Stomach (tissue), 9 donors: ENCODE data around the gene TP53I13. TPM values are rescaled to one million over a fixed set of nuclear protein-coding genes. Genes with fewer than 3 reads are reported as not detected.

Experiments
- DNase-seq, 2 donors: peaks; one replicate each; pipeline versions ENCODE4 v3.0.0 to v3.0.0-alpha.2; 2013 to 2019
- H3K27ac ChIP-seq, 5 donors: fragments of 200-600 bp in 4 of 5; sonication (generic) in 4 of 5; one replicate each; pipeline ENCODE4 v1.5.1; 2013 to 2019; ENCODE audit warnings: mild to moderate bottlenecking in 1 of 5, moderate library complexity in 1 of 5
- H3K27me3 ChIP-seq, 3 donors: fragments of 200-600 bp; sonication (generic); one replicate each; pipeline ENCODE4 v1.5.1; 2017 to 2019; ENCODE audit warnings: mixed run types in 1 of 3
- H3K36me3 ChIP-seq, 4 donors: fragments of 200-600 bp; sonication (generic); 1 replicate in 3 of 4; 2 replicates in 1 of 4; pipeline ENCODE4 v1.5.1; 2016 to 2019
- H3K4me1 ChIP-seq, 4 donors: fragments of 200-600 bp; sonication (generic); one replicate each; pipeline ENCODE4 v1.5.1; 2016 to 2019
- H3K4me3 ChIP-seq, 4 donors: fragments of 200-600 bp; sonication (generic) in 3 of 4; one replicate each; pipeline ENCODE4 v1.5.1; 2016 to 2019; ENCODE audit warnings: mild to moderate bottlenecking in 1 of 4
- H3K9me3 ChIP-seq, 4 donors: fragments of 200-600 bp; sonication (generic); one replicate each; pipeline ENCODE4 v1.5.1; 2016 to 2019
- EP300 ChIP-seq: sonication (generic); formaldehyde crosslinking; IDR thresholded peaks from one replicate; pipeline ENCODE4 v1.6.1; 2017; ENCODE audit warnings: antibody characterized with exemption
- POLR2A ChIP-seq, 4 donors: fragments of 450-650 bp; IDR thresholded peaks; one replicate each; pipeline ENCODE4 v1.6.1; 2016; ENCODE audit warnings: antibody characterized with exemption in 4 of 4, control low read depth in 2 of 4, mild to moderate bottlenecking in 1 of 4, moderate library complexity in 1 of 4
- POLR2AphosphoS5 ChIP-seq, 3 donors: sonication (generic); formaldehyde crosslinking; IDR thresholded peaks; one replicate each; pipeline ENCODE4 v1.6.1; 2016; ENCODE audit warnings: antibody characterized with exemption in 3 of 3
- WGBS, 5 donors: extraction: QIAGEN DNeasy Blood & Tissue Kit in 3 of 5; methylation state at CpG; one replicate each; pipeline versions ENCODE4 v1.1.5 to v1.1.7; 2013 to 2018; 5-methylcytosine and 5-hydroxymethylcytosine counted together
- intact Hi-C: fragments of 100-400 bp; cut with DNase I; formaldehyde crosslinking; loops from one replicate; pipeline ENCODE4 v1.15.1; 2023; ENCODE audit warnings: low total_unique reads
- polyA plus RNA-seq, 3 donors: library from polyadenylated mRNA; stranded (reverse); fragments of 200-250 nt; gene quantifications; one replicate each; pipeline ENCODE4 v1.2.3, GENCODE V29; 2013
- total RNA-seq, 5 donors: library from RNA; depleted of rRNA; stranded (reverse); fragments of >200 nt; gene quantifications; one replicate each; pipeline versions ENCODE4 v1.1.0 to v1.2.3, GENCODE V29; 2014 to 2016
- TF ChIP-seq, protein P1 (sequence below), 7 experiments: fragments of 450-650 bp in 4 of 7; fragments of 200-600 bp in 3 of 7; sonication (generic) in 3 of 7; IDR thresholded peaks; one replicate each; pipeline ENCODE4 v1.5.1; 2016 to 2019; ENCODE audit warnings: antibody characterized with exemption in 7 of 7, control low read depth in 2 of 7, mild to moderate bottlenecking in 1 of 7
- donor health status: healthy with polysubstance abuse.
- donor health status: Bipolar disorder and iron deficiency.
- donor health status: healthy.

The TP53I13 gene
- total and polyA plus RNA-seq, 8 donors: 27.7 to 299 (median 64.1) TPM

- DNase-seq: peak; percentile 73 to 86
- Histone ChIP-seq H3K27me3 (no peaks in the 10 kb centered on the region), H3K4me1 (peaks cover 34 to 76% (median 71%) of the 10 kb centered on the region in 4 donors), H3K4me3 (peak overlapping the region; percentile 47 to 89 (median 60)), H3K9me3 (no peaks in the 10 kb centered on the region), H3K27ac (peak overlapping the region; percentile 87 to 94 (median 91)), H3K36me3 (peaks cover 0 to 8% (median 6%) of the 10 kb centered on the region in 4 donors)
- intact Hi-C loops: no loop called here
- TF ChIP-seq, protein P1, sequence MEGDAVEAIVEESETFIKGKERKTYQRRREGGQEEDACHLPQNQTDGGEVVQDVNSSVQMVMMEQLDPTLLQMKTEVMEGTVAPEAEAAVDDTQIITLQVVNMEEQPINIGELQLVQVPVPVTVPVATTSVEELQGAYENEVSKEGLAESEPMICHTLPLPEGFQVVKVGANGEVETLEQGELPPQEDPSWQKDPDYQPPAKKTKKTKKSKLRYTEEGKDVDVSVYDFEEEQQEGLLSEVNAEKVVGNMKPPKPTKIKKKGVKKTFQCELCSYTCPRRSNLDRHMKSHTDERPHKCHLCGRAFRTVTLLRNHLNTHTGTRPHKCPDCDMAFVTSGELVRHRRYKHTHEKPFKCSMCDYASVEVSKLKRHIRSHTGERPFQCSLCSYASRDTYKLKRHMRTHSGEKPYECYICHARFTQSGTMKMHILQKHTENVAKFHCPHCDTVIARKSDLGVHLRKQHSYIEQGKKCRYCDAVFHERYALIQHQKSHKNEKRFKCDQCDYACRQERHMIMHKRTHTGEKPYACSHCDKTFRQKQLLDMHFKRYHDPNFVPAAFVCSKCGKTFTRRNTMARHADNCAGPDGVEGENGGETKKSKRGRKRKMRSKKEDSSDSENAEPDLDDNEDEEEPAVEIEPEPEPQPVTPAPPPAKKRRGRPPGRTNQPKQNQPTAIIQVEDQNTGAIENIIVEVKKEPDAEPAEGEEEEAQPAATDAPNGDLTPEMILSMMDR (IDR thresholded peaks at IDR 0.05): peak in 4 of 7 experiments; percentile 12 to 44 (median 30)
- no peak for TF ChIP-seq POLR2A (IDR thresholded peaks at IDR 0.05)
- WGBS, 5 donors: 0 to 1% (median 0%) methylated on average over 20 to 63 of the region's 63 CpGs
These were observed 759 bp upstream of the TP53I13 start for GRCh38 chr17:29567554-29568330.

DNA sequence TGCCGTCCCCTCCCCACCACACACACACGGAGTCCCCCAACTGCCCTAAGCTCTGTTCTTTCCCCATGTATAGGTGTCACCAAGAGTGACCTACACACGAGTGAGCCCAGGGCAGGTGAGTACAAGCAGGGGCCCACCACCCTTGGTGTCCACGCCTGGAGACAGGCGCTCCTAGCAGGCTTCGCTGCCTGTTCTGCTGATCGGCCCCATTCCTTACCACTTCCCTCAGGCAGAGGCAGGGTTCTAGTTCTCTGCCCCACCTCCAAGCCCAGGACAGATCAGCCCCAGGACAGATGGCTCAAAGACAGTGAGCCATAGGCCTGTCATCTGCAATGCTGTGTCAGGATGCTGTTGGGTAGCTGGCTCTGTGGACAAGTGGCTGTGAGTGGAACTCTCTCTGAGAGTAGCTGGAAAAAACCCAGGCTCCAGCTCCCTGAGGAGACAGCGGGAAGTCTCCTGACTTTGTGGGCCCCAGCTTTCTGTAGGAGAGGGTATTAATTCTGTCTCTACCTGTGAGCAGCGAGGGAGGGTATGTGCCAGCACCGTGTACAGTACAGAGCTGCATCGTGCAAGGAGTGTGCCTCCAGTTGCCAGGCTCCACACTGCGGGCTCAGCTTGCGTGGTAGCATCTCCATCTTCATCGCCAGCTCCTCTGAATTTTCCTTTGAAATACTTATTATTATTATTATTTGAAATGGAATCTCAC is 897 bp downstream of the TP53I13 start:
- DNase-seq: peak in 1 of 2 donors; percentile 31
- H3K27me3 ChIP-seq: no peaks in the 10 kb centered on the region
- peak overlapping the region; percentile 47 to 89 (median 60) for H3K4me3 ChIP-seq
- H3K36me3 ChIP-seq: peaks cover 3 to 21% (median 15%) of the 10 kb centered on the region in 4 donors
- WGBS, 5 donors: 56 to 68% (median 65%) methylated on average over 14 of the region's 14 CpGs
- H3K27ac ChIP-seq: peak overlapping the region; percentile 87 to 94 (median 91)
- no peak for TF ChIP-seq POLR2A (IDR thresholded peaks at IDR 0.05)
- TF ChIP-seq, protein P1 (IDR thresholded peaks at IDR 0.05): no peak
- TF ChIP-seq EP300: no peak
- no peak for TF ChIP-seq POLR2AphosphoS5 (IDR thresholded peaks at IDR 0.05)
- H3K9me3 ChIP-seq: no peaks in the 10 kb centered on the region
- intact Hi-C loops: no loop called here
- H3K4me1 ChIP-seq: peaks cover 43 to 87% (median 78%) of the 10 kb centered on the region in 4 donors

GRCh38 chr17:29570521-29570920 is 2.0 kb downstream of the TP53I13 start:
- 32 to 63% (median 58%) methylated on average over 7 of the region's 7 CpGs for WGBS, 5 donors
- H3K9me3 ChIP-seq: no peaks in the 10 kb centered on the region
- peaks cover 35 to 83% (median 75%) of the 10 kb centered on the region in 4 donors for H3K4me1 ChIP-seq
- peak overlapping the region in 1 of 5 donors; percentile 3 for H3K27ac ChIP-seq
- no peaks in the 10 kb centered on the region for H3K27me3 ChIP-seq
- TF ChIP-seq, protein P1 (IDR thresholded peaks at IDR 0.05): no peak
- TF ChIP-seq POLR2A (IDR thresholded peaks at IDR 0.05) (no peak), EP300 (no peak), POLR2AphosphoS5 (IDR thresholded peaks at IDR 0.05) (no peak)
- peak; percentile 7 to 49 for DNase-seq
- peaks cover 14 to 32% (median 25%) of the 10 kb centered on the region in 4 donors for H3K36me3 ChIP-seq
- no peak overlapping the region for H3K4me3 ChIP-seq
- intact Hi-C loops: no loop called here

- intact Hi-C loops: no loop called here
- Histone ChIP-seq H3K36me3 (peaks cover 22 to 41% (median 35%) of the 10 kb centered on the region in 4 donors), H3K9me3 (no peaks in the 10 kb centered on the region), H3K4me1 (peaks cover 26 to 76% (median 65%) of the 10 kb centered on the region in 4 donors), H3K27ac (no peak overlapping the region), H3K4me3 (no peak overlapping the region), H3K27me3 (no peaks in the 10 kb centered on the region)
- DNase-seq: peak in 1 of 2 donors; percentile 21
- TF ChIP-seq POLR2A (IDR thresholded peaks at IDR 0.05): no peak
- TF ChIP-seq, protein P1 (IDR thresholded peaks at IDR 0.05): no peak
- WGBS, 5 donors: 81 to 90% (median 85%) methylated on average over 6 of the region's 6 CpGs
These were observed 3.0 kb downstream of the TP53I13 start for GRCh38 chr17:29571486-29571882.
